ENCODE data around the gene GUCY2F.
A peak's percentile ranks its signal among the peaks of the same experiment; 100 is the strongest.

GUCY2F gene

GRCh38 chrX:109392895-109393294, 89.0 kb downstream of the GUCY2F start:
- TF ChIP-seq HDGF (IDR thresholded peaks at IDR 0.05; ENCODE audit: borderline replicate concordance): no peak
- TF ChIP-seq LEF1 (IDR thresholded peaks at IDR 0.05; ENCODE audit: borderline replicate concordance): no peak
- TF ChIP-seq SP1 (IDR thresholded peaks at IDR 0.05): no peak
- TF ChIP-seq FOXM1 (IDR thresholded peaks at IDR 0.05; ENCODE audit: borderline replicate concordance): no peak
- no peak for TF ChIP-seq ARNT (IDR thresholded peaks at IDR 0.05)
- no peak for TF ChIP-seq ZNF384 (IDR thresholded peaks at IDR 0.05)
- TF ChIP-seq TARDBP (IDR thresholded peaks at IDR 0.05): no peak
- TF ChIP-seq L3MBTL2 (conservative IDR thresholded peaks at IDR 0.05): no peak
- TF ChIP-seq NFRKB (IDR thresholded peaks at IDR 0.05): no peak
- no peak for TF ChIP-seq FOXK2 (IDR thresholded peaks at IDR 0.05)
- no peak for TF ChIP-seq CTBP1 (IDR thresholded peaks at IDR 0.05; ENCODE audit: borderline replicate concordance)
- DNase-seq (ENCODE audit: extremely low spot score): no peak
- ChIA-PET CTCF (no interaction called here), POLR2A (no interaction called here)

- ChIA-PET CTCF (interaction anchor here (0.9 kb wide), 1 partner anchor 85 kb away, joined by 4 read pairs; no protein-coding TSS in a partner anchor), POLR2A (no interaction called here)
- no peak for TF ChIP-seq LEF1 (IDR thresholded peaks at IDR 0.05; ENCODE audit: borderline replicate concordance)
- no peak for TF ChIP-seq SUZ12 (IDR thresholded peaks at IDR 0.05)
- TF ChIP-seq FOXK2 (IDR thresholded peaks at IDR 0.05): no peak
- TF ChIP-seq FOXM1 (IDR thresholded peaks at IDR 0.05; ENCODE audit: borderline replicate concordance): no peak
- no peak for TF ChIP-seq ARNT (IDR thresholded peaks at IDR 0.05)
- TF ChIP-seq FOXA1 (IDR thresholded peaks at IDR 0.05): no peak
- no peak for TF ChIP-seq HDGF (IDR thresholded peaks at IDR 0.05; ENCODE audit: borderline replicate concordance)
- no peak for TF ChIP-seq ZNF384 (IDR thresholded peaks at IDR 0.05)
- TF ChIP-seq PKNOX1 (IDR thresholded peaks at IDR 0.05): no peak
- no peak for TF ChIP-seq BHLHE40 (IDR thresholded peaks at IDR 0.05; ENCODE audit: borderline replicate concordance)
- TF ChIP-seq CTBP1 (IDR thresholded peaks at IDR 0.05; ENCODE audit: borderline replicate concordance): no peak
- no peak for TF ChIP-seq SP1 (IDR thresholded peaks at IDR 0.05)
- TF ChIP-seq ELF4 (IDR thresholded peaks at IDR 0.05): no peak
- no peak for TF ChIP-seq NFRKB (IDR thresholded peaks at IDR 0.05)
- TF ChIP-seq TARDBP (IDR thresholded peaks at IDR 0.05): no peak
- TF ChIP-seq L3MBTL2 (conservative IDR thresholded peaks at IDR 0.05): no peak
- no peak for DNase-seq (ENCODE audit: extremely low spot score)
Observed at GRCh38 chrX:109390556-109390955, 91.3 kb downstream of the GUCY2F start.

DNA sequence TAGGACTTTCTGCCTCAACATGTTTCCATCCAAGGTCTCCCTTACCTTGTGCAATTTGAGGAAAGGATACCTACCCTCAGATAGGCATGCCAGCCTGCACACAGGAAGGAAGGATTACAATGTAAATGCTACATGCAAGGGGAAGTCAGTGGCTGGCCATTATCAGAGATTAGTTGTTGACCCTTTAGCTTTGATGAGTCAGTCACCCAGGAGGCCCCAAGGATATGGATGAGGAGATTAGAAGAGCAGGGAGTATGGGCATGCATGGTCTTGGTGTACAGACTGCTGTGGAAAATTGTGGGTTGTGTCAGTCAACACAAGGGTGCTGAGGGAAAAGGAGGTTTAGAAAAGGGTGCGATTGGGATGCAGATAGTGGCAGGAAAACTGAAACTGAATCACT, 92.0 kb downstream of the GUCY2F start:
- TF ChIP-seq ARNT (IDR thresholded peaks at IDR 0.05): no peak
- TF ChIP-seq FOXK2 (IDR thresholded peaks at IDR 0.05): no peak
- TF ChIP-seq SP1 (IDR thresholded peaks at IDR 0.05): no peak
- no peak for TF ChIP-seq FOXA1 (IDR thresholded peaks at IDR 0.05)
- TF ChIP-seq BHLHE40 (IDR thresholded peaks at IDR 0.05; ENCODE audit: borderline replicate concordance): no peak
- no peak for TF ChIP-seq PKNOX1 (IDR thresholded peaks at IDR 0.05)
- no peak for TF ChIP-seq ELF4 (IDR thresholded peaks at IDR 0.05)
- no peak for TF ChIP-seq HDGF (IDR thresholded peaks at IDR 0.05; ENCODE audit: borderline replicate concordance)
- no peak for TF ChIP-seq TARDBP (IDR thresholded peaks at IDR 0.05)
- no peak for TF ChIP-seq ZNF384 (IDR thresholded peaks at IDR 0.05)
- no peak for TF ChIP-seq SUZ12 (IDR thresholded peaks at IDR 0.05)
- no peak for TF ChIP-seq FOXM1 (IDR thresholded peaks at IDR 0.05; ENCODE audit: borderline replicate concordance)
- TF ChIP-seq LEF1 (IDR thresholded peaks at IDR 0.05; ENCODE audit: borderline replicate concordance): no peak
- no peak for TF ChIP-seq L3MBTL2 (conservative IDR thresholded peaks at IDR 0.05)
- no peak for TF ChIP-seq CTBP1 (IDR thresholded peaks at IDR 0.05; ENCODE audit: borderline replicate concordance)
- TF ChIP-seq NFRKB (IDR thresholded peaks at IDR 0.05): no peak
- DNase-seq (ENCODE audit: extremely low spot score): no peak
- ChIA-PET CTCF (no interaction called here), POLR2A (no interaction called here)

- DNase-seq (ENCODE audit: extremely low spot score): peak; percentile 33
- ChIA-PET CTCF (interaction anchor here (0.7 to 2.4 kb wide), 2 partner anchors 685 to 1068 kb away, joined by 3 to 20 read pairs; no protein-coding TSS in a partner anchor), POLR2A (interaction anchor here (1.0 kb wide), 1 partner anchor 650 kb away, joined by 3 read pairs; no protein-coding TSS in a partner anchor)
- TF ChIP-seq PKNOX1 (IDR thresholded peaks at IDR 0.05) (no peak), FOXM1 (IDR thresholded peaks at IDR 0.05; ENCODE audit: borderline replicate concordance) (no peak), FOXA1 (IDR thresholded peaks at IDR 0.05) (no peak), LEF1 (IDR thresholded peaks at IDR 0.05; ENCODE audit: borderline replicate concordance) (no peak), ZNF384 (IDR thresholded peaks at IDR 0.05) (no peak), CTBP1 (IDR thresholded peaks at IDR 0.05; ENCODE audit: borderline replicate concordance) (no peak), FOXK2 (IDR thresholded peaks at IDR 0.05) (no peak)
Observed at GRCh38 chrX:109384699-109385098, 97.2 kb downstream of the GUCY2F start.

- DNase-seq (ENCODE audit: extremely low spot score): no peak
- TF ChIP-seq PKNOX1 (IDR thresholded peaks at IDR 0.05): no peak
- TF ChIP-seq FOXM1 (IDR thresholded peaks at IDR 0.05; ENCODE audit: borderline replicate concordance): no peak
- no peak for TF ChIP-seq LEF1 (IDR thresholded peaks at IDR 0.05; ENCODE audit: borderline replicate concordance)
- TF ChIP-seq FOXK2 (IDR thresholded peaks at IDR 0.05): no peak
- TF ChIP-seq ARNT (IDR thresholded peaks at IDR 0.05): no peak
- no peak for TF ChIP-seq TARDBP (IDR thresholded peaks at IDR 0.05)
- TF ChIP-seq HDGF (IDR thresholded peaks at IDR 0.05; ENCODE audit: borderline replicate concordance): no peak
- ChIA-PET POLR2A (interaction anchor here (0.6 kb wide), 1 partner anchor 13 kb away, joined by 3 read pairs; no protein-coding TSS in a partner anchor), CTCF (no interaction called here)
Observed at GRCh38 chrX:109382332-109382731, 99.6 kb downstream of the GUCY2F start.

DNA sequence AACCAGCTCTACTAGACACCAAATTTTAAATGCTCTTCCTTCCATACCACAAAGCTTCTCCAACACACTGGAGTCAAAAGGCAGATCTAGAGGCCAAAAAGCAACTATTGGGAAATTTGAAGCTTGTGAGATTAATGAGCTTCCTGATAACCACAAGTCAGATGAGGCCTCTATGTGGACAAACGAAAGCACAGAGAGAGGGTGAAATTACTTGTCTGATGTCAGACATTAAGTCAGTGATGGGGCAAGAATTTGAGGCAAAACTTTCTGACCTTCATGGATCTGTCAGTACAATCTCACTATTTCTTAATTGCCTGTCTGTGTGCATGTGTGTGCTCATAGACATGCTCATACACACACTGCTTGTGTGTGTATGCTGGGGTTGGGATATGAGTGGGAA, 103.6 kb downstream of the GUCY2F start:
- CTCF ChIA-PET: no interaction called here
- POLR2A ChIA-PET: no interaction called here
- TF ChIP-seq FOXK2 (IDR thresholded peaks at IDR 0.05) (no peak), FOXM1 (IDR thresholded peaks at IDR 0.05; ENCODE audit: borderline replicate concordance) (no peak), HDGF (IDR thresholded peaks at IDR 0.05; ENCODE audit: borderline replicate concordance) (no peak), L3MBTL2 (conservative IDR thresholded peaks at IDR 0.05) (no peak), NFRKB (IDR thresholded peaks at IDR 0.05) (no peak), LEF1 (IDR thresholded peaks at IDR 0.05; ENCODE audit: borderline replicate concordance) (no peak), ARNT (IDR thresholded peaks at IDR 0.05) (no peak), SUZ12 (IDR thresholded peaks at IDR 0.05) (no peak), PKNOX1 (IDR thresholded peaks at IDR 0.05) (no peak), CTBP1 (IDR thresholded peaks at IDR 0.05; ENCODE audit: borderline replicate concordance) (no peak), ELF4 (IDR thresholded peaks at IDR 0.05) (no peak), ZNF384 (IDR thresholded peaks at IDR 0.05) (no peak), SP1 (IDR thresholded peaks at IDR 0.05) (no peak), TARDBP (IDR thresholded peaks at IDR 0.05) (no peak), FOXA1 (IDR thresholded peaks at IDR 0.05) (no peak), BHLHE40 (IDR thresholded peaks at IDR 0.05; ENCODE audit: borderline replicate concordance) (no peak)
- no peak for DNase-seq (ENCODE audit: extremely low spot score)

Measured in HEK293T (cell line).